Activated naive CD4-positive, alpha-beta T cell (primary cell): ENCODE data around the gene GBX1.

Experiments used
- DNase-seq, 4 experiments: peaks; one replicate each; lab custom pipeline; 2025; lab: John Stamatoyannopoulos, UW

GBX1 gene

GRCh38 chr7:151193203-151193978 lies 25.9 kb upstream of the GBX1 start:
- no peak for DNase-seq

- no peak for DNase-seq
Observed at GRCh38 chr7:151192002-151192539, 24.6 kb upstream of the GBX1 start.

DNA sequence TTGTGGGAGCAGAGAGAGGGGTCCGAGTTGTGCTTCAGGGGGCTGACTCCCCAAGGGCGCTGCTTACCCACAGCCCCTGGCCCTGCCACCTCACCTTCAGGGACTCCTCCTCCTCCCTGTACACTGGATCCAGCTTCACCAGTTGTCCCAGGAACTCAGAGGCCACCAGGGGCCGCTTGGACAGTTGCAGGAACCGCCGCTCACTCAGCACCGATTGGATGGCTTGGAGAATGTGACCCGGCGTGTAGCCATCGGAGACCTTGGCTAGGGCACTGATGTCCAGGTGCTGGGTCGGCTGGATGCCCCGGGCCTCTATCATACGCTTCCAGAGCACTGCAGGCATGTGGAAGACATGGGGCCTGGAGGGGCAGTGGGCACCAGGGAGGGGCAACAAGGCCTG lies 24.1 kb upstream of the GBX1 start:
- DNase-seq = no peak

- DNase-seq = no peak
Observed at GRCh38 chr7:151189038-151189437, 21.5 kb upstream of the GBX1 start.

DNA sequence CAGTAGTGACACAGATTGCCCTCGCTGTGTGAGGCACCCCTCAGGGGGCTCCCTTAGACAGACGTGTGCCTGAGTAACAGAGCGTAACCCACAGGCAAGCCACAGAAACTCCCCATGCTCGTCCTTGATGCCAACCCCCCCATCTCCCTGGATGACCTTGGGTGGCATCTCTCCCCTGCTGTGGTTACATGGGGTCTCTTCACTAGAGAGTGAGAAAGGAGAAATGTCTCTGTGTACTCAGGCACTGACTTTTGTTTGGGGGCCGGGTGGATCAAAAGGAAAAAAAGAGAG lies 20.7 kb upstream of the GBX1 start:
- DNase-seq = no peak

DNA sequence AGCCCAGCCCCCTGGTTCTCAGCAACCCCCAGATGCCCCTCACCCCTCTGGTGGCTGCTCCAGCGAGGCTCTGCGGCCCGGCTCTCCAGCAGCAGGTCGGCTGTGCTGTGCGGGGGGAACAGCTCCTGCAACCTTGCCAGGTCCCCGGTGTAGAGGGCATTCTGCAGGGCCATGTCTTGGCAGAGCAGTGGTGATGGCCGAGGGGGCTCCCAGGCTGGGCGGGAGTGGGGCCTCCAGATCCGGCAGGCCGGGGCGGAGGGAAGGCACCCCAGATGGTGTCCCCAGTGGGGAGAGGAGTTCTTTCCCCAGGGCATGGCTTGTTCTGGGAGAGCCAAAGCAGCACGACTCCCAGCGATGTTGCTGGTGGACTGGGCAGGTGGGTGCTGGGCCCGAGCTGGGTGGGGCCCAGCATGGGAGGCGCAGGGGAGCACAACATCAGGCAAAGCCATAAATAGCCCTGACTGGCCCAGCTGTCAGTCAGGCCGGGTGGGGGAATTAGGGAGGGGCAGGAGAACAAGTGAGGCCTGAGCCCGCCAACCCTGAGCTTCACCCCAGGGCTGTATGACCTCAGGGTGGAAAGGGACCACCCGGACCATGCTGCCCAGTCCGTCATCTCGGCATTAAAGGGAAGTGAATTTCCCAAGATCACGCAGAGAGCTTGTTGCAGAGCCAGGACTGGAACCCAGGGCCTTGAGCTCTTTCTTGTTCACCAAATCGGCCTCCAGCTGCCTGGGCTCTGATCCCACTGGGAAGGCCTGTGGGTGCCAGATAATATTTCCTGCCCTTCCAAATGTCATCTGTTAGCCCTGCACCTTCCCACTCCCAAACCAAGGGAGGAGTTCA lies 20.1 kb upstream of the GBX1 start:
- DNase-seq = no peak

GRCh38 chr7:151186640-151187408 lies 19.3 kb upstream of the GBX1 start, which contains the start of gene ASB10:
Gene ASB10, minus strand, starts transcription at chr7:151187250. Its CDS starts 120 bp downstream, at chr7:151187130.
- DNase-seq = no peak

GRCh38 chr7:151185762-151186639 lies 18.5 kb upstream of the GBX1 start:
- no peak for DNase-seq

- DNase-seq = no peak
Observed at GRCh38 chr7:151181011-151181431, 13.5 kb upstream of the GBX1 start.

- DNase-seq = no peak
Observed at GRCh38 chr7:151179946-151180345, 12.5 kb upstream of the GBX1 start.

- no peak for DNase-seq
Observed at GRCh38 chr7:151179287-151179860, 11.9 kb upstream of the GBX1 start.

DNA sequence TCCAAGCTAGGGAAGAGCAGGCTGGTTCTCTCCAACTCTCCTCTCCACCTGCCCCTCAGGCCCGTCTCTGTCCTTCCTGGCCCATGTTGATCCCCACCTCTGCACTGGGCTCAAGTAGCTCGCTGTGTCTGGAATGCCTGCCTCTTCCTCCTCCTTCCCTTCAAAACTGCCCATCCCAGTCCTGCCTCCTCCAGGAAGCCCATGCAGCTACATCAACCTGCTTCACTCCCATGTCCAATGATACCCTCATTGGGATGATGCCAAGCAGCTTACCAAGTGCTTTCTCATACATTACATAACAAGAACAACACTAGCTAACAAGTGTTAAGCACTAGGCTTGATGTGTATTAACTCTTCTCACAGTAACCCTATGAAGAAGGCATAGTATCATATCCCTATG lies 11.3 kb upstream of the GBX1 start:
- no peak for DNase-seq

- no peak for DNase-seq
Observed at GRCh38 chr7:151178236-151178635, 10.7 kb upstream of the GBX1 start.

DNA sequence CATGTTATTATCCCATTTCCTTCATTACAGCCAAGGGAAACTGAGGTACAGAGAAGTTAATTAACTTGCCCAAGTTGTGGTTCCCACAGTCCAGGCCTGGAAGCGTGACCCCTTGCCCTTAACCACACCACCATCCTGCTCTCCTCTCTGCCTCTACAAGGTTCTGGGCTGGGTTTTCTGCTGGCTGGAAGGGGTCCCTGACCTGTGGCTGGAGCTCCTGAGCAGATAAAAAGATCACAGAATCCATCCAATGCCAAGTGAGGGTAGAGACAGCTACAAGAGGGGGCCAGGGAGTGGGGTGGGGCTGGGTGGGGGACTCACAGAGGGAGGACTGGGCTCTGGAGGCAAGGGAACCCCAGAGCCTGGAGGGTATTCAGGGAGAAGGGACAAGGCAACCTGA lies 9.8 kb upstream of the GBX1 start:
- DNase-seq = no peak

DNA sequence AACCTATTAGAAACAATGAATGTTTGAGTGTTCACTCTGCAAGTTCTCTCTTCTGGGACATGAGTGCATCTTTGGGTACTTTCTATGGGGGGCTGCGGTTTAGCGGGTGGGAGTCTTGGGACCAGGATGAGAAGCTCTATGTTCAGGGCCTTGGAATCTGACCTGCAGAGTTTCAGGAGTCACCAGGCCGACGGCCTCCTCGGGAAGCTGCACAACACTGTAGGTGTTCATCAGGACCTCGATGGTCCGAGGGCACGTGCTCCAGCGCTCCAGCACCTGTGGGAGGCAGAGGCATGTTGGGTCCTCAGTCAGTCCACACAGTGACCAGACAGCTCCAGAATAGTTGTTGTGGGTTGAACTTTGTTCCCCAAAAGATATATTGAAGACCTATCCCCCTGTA lies 8.9 kb upstream of the GBX1 start:
- DNase-seq = no peak

DNA sequence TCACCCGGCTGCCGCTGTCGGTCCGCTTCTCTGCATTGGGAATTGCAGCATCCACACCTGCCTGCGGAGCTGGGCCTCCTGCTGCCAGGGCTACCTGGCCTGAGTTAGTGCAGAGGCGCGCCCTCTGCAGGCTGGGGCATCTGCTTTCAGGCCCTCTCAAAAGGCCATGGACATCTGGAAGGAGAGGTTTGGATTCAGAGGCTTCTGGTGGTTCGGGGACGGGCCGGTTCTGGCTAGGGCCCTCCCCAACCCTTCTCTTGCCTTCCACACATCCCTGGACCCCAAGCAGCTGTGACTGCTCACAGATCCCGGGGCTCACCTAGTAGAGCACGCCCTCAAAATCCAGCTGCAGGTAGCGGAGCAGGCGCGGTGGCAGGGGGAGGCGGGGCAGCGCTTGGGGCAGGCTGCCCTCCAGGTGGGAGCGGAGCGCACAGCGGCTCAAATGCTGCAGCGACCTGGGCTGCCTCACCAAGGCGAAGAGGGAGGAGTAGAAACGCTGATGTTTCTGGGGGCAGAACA lies 8.4 kb upstream of the GBX1 start:
- no peak for DNase-seq

- DNase-seq = no peak
Observed at GRCh38 chr7:151175047-151175792, 7.7 kb upstream of the GBX1 start.

- no peak for DNase-seq
Observed at GRCh38 chr7:151174246-151175046, 7.0 kb upstream of the GBX1 start.
